DND-41 (cell line): Measurements from ENCODE around the gene AHNAK2.

Experiments
- ATAC-seq: fragments of 200-7000 bp; cut with Tn5 transposase; 3 replicates; pipeline ENCODE4 v1.9.1; 2021; ENCODE audit warnings: low read depth; ENCODE audit not compliant: insufficient read depth
- DNase-seq: peaks from one replicate; pipeline ENCODE4 v3.0.0-alpha.2; 2020
- H2AFZ ChIP-seq: 2 replicates; pipeline ENCODE4 v1.6.0; 2012; ENCODE audit warnings: low read depth, low read length
- H3K27ac ChIP-seq: 2 replicates; pipeline ENCODE4 v1.5.1; 2012; ENCODE audit warnings: low read length, inconsistent platforms
- H3K27me3 ChIP-seq: fragments of 200-600 bp; sonication (generic); 2 replicates; pipeline ENCODE4 v1.6.0; 2012; ENCODE audit warnings: low read length, mild to moderate bottlenecking, inconsistent platforms; ENCODE audit not compliant: insufficient read depth, poor library complexity
- H3K36me3 ChIP-seq: 2 replicates; pipeline ENCODE4 v1.5.1; 2012; ENCODE audit warnings: low read length, inconsistent platforms; ENCODE audit not compliant: insufficient read depth
- H3K4me1 ChIP-seq: 2 replicates; pipeline ENCODE4 v1.5.1; 2012; ENCODE audit warnings: mild to moderate bottlenecking, low read length; ENCODE audit not compliant: insufficient read depth
- H3K4me2 ChIP-seq: 2 replicates; pipeline ENCODE4 v1.6.0; 2012; ENCODE audit warnings: mild to moderate bottlenecking, moderate library complexity, low read length, inconsistent platforms; ENCODE audit not compliant: insufficient read depth
- H3K4me3 ChIP-seq, 2 experiments: fragments of 200-600 bp in 1 of 2; shearing (Covaris generic) in 1 of 2; 2 replicates each; pipeline ENCODE4 v1.5.1; 2012 to 2016; ENCODE audit warnings: inconsistent platforms in 2 of 2, low read length in 2 of 2, mild to moderate bottlenecking in 2 of 2, low read depth in 1 of 2, moderate library complexity in 1 of 2
- H3K79me2 ChIP-seq: 2 replicates; pipeline ENCODE4 v1.6.0; 2012; ENCODE audit warnings: low read length, inconsistent platforms; ENCODE audit not compliant: insufficient read depth
- H3K9ac ChIP-seq: 2 replicates; pipeline ENCODE4 v1.6.0; 2012; ENCODE audit warnings: low read depth, mild to moderate bottlenecking, inconsistent platforms, low read length, moderate library complexity
- H3K9me3 ChIP-seq: 2 replicates; pipeline ENCODE4 v1.5.1; 2012; ENCODE audit warnings: low read length, moderate library complexity, mild to moderate bottlenecking, inconsistent platforms; ENCODE audit not compliant: insufficient read depth, severe bottlenecking
- H4K20me1 ChIP-seq: 2 replicates; pipeline ENCODE4 v1.6.0; 2012; ENCODE audit warnings: low read length; ENCODE audit not compliant: insufficient read depth
- EZH2 ChIP-seq: IDR thresholded peaks from 3 replicates; pipeline ENCODE4 v1.6.1; 2012; ENCODE audit warnings: borderline replicate concordance, low read depth, mild to moderate bottlenecking, moderate library complexity, low read length, inconsistent platforms; ENCODE audit not compliant: severe bottlenecking
- TF ChIP-seq, protein P1 (sequence below): IDR thresholded peaks from 2 replicates; pipeline ENCODE4 v1.5.1; 2012; ENCODE audit warnings: borderline replicate concordance, low read length, moderate library complexity, mild to moderate bottlenecking; ENCODE audit not compliant: poor library complexity, severe bottlenecking; ENCODE audit errors: extremely low read depth

AHNAK2 gene

DNA sequence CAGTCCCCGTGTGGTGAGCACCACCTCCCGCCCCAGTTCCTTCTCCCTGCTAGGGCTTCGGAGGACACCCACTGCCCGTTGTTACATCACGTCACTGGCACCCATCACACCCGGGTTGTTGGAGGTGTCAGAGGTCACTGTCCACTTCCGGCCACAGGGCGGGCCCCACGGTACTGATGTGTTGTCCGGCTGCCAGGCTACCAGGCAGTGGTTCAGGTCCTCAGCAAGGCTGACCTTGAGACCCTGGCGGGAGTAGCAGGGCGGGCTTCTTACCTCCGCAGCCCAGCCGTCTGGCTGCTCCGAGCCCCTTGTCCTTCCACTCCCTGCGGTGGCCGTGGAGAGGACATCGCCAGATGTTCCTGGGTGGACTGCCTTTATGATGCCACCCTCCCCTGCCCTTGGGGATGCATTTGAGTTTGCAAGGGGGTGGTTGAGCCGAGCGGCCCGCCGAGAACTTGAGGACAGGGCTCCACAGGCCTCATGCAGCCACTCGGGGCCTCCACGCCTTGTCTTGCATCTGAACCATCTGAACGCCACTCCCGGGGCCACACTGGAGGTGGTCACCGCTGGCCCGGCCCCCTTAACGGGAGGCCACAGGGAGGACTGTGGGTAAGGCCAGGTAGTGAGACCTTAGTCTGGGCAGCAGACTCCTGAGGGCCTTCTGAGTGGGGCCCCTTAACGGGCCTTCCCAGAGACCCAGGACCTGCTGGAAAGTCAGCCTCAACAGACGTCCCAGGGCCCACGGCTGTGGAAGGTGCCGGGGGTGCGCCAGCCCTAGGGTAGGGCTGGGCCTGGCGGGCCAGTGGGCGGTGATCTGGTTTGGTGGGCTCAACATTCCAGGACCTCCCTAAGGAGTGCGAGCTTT, 80.6 kb downstream of the AHNAK2 start:
- H3K4me1 ChIP-seq = no peaks in the 10 kb centered on the region
- H3K36me3 ChIP-seq = no peaks in the 10 kb centered on the region
- H4K20me1 ChIP-seq = no peaks in the 10 kb centered on the region; the same call in 1 of the 2 replicates
- DNase-seq (no peak), ATAC-seq (no peak)
- H3K9me3 ChIP-seq = no peaks in the 10 kb centered on the region
- H2AFZ ChIP-seq = no peak overlapping the region
- H3K9ac ChIP-seq = no peak overlapping the region
- H3K4me2 ChIP-seq = no peak overlapping the region
- no peak overlapping the region for H3K27ac ChIP-seq
- TF ChIP-seq, protein P1, sequence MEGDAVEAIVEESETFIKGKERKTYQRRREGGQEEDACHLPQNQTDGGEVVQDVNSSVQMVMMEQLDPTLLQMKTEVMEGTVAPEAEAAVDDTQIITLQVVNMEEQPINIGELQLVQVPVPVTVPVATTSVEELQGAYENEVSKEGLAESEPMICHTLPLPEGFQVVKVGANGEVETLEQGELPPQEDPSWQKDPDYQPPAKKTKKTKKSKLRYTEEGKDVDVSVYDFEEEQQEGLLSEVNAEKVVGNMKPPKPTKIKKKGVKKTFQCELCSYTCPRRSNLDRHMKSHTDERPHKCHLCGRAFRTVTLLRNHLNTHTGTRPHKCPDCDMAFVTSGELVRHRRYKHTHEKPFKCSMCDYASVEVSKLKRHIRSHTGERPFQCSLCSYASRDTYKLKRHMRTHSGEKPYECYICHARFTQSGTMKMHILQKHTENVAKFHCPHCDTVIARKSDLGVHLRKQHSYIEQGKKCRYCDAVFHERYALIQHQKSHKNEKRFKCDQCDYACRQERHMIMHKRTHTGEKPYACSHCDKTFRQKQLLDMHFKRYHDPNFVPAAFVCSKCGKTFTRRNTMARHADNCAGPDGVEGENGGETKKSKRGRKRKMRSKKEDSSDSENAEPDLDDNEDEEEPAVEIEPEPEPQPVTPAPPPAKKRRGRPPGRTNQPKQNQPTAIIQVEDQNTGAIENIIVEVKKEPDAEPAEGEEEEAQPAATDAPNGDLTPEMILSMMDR = no peak
- no peak for TF ChIP-seq EZH2
- no peak overlapping the region for H3K4me3 ChIP-seq
- H3K79me2 ChIP-seq = no peaks in the 10 kb centered on the region
- no peaks in the 10 kb centered on the region for H3K27me3 ChIP-seq

DNA sequence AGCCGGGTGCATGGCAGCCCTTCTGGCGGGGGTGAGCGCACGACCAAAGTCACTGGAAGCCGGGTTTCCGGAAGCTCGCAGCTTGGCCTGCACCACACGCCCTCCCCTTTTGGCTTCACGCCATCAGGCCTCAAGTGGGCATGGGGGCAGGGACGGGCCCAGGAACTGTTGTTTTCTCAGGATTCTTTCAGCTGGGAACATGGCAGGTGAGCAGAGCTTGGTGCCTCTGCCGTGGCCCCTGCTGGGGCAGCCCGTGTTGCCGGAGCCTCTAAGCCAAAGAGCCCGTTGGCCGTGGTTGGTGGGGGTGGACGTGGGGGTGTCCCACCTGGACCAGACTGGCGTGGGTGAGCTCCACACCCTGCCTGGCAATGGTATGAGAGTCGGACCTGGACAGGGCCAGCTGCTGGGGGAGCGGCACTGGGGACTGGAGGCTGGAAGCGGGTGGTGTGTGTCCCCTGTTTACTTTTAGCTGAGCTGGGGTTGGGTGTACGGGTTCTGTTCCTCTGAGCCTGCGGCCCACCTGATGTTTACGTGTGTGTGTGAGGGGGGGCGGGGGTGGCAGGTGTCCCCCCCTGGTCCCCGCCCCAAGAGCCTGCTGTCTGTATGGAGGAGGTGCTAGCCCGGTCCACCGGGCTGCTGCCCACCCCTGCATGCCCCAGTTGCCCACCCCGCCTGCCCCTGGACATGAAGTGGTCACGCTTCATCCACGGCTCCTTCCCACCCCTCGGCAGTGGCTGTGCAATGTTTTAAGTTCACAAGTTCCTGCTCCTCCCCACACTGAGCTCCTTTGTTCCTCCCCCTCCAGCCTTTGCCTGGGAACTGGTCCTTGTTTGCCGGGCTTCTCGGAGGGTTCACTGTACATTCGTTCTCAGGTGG, 82.2 kb downstream of the AHNAK2 start:
- TF ChIP-seq, protein P1 = no peak
- no peak for TF ChIP-seq EZH2
- Histone ChIP-seq H3K4me1 (no peaks in the 10 kb centered on the region), H3K9me3 (no peaks in the 10 kb centered on the region), H3K4me2 (no peak overlapping the region), H3K27me3 (no peaks in the 10 kb centered on the region), H3K9ac (no peak overlapping the region), H3K79me2 (no peaks in the 10 kb centered on the region), H4K20me1 (no peaks in the 10 kb centered on the region; the same call in 1 of the 2 replicates), H2AFZ (no peak overlapping the region), H3K4me3 (no peak overlapping the region), H3K36me3 (no peaks in the 10 kb centered on the region), H3K27ac (no peak overlapping the region)
- ATAC-seq (no peak), DNase-seq (no peak)

DNA sequence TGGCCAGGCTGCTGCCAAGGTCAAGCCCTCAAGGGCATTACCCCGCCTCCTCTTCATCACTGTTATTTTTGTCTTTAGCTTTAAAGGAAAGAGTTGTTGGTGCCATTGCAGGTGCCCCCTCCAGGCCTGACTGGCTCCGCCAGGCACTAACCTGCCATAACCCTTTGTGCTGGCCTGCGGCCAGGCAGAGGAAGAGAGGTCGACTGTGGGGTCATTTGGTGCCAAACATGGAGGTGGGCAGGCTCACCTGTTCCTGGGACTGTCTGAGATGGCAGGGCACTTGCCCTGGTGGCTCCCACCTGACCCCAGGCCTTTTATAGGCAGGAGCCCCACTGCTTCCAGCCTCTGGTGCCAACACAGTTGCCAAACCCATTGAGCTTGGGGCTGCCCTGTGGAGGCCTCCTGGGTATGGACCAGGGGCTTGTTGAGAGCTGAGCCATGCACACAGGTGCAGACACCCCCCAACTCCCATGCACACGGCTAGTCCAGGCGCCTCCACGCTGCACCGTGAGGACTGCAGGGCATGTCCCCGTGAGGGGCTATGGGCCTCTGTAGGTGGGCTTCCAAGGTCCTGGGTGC, 82.9 kb downstream of the AHNAK2 start:
- Histone ChIP-seq H3K79me2 (no peaks in the 10 kb centered on the region), H3K36me3 (no peaks in the 10 kb centered on the region), H2AFZ (no peak overlapping the region), H3K27ac (no peak overlapping the region), H3K9me3 (no peaks in the 10 kb centered on the region), H4K20me1 (no peaks in the 10 kb centered on the region; the same call in 1 of the 2 replicates), H3K4me1 (no peaks in the 10 kb centered on the region), H3K27me3 (no peaks in the 10 kb centered on the region), H3K9ac (no peak overlapping the region), H3K4me3 (no peak overlapping the region), H3K4me2 (no peak overlapping the region)
- TF ChIP-seq EZH2 = no peak
- TF ChIP-seq, protein P1 = no peak
- no peak for ATAC-seq
- DNase-seq = no peak
